ENCODE data around the gene CCDC180. TPM values are rescaled to one million over a fixed set of nuclear protein-coding genes. Genes with fewer than 3 reads are reported as not detected.

Gene CCDC180
- polyA plus RNA-seq, 1 of the 3 experiments (the other 2 are of a cell fraction) = 1.0 TPM

GRCh38 chr9:97348871-97349270, 41.4 kb downstream of the CCDC180 start:
- Histone ChIP-seq H4K20me1 (ENCODE audit: insufficient read depth) (no peaks in the 10 kb centered on the region), H3F3A (replicated peaks; ENCODE audit: insufficient read depth) (no peaks in the 10 kb centered on the region), H3K9me2 (no peaks in the 10 kb centered on the region), H3K36me3 (replicated peaks in 1 of 2; ENCODE audit: control insufficient read depth in 1 of 2, insufficient read depth in 2 of 2, low read length in 1 of 2) (peaks cover 0 to 4% of the 10 kb centered on the region in 2 experiments), H3K4me1 (ENCODE audit: control insufficient read depth in 1 of 2, insufficient read depth in 2 of 2, low read depth in 1 of 2, low read length in 1 of 2) (no peaks in the 10 kb centered on the region), H2AFZ (ENCODE audit: low read depth) (no peak overlapping the region), H3K4me2 (no peak overlapping the region), H3K27me3 (ENCODE audit: insufficient read depth) (no peaks in the 10 kb centered on the region), H3K9ac (no peak overlapping the region), H3K9me3 (no peaks in the 10 kb centered on the region), H3K27ac (ENCODE audit: low read depth in 2 of 2, low read length in 1 of 2) (no peak overlapping the region), H3K4me3 (ENCODE audit: low read depth in 2 of 2, low read length in 1 of 2) (no peak overlapping the region), H3K79me2 (ENCODE audit: insufficient read depth) (no peaks in the 10 kb centered on the region)
- WGBS (ENCODE audit: low lambda C conversion rate) = 79% methylated on average over 10 of the region's 10 CpGs
- no peak for DNase-seq
- TF ChIP-seq TAF1 (IDR thresholded peaks at IDR 0.05; ENCODE audit: borderline replicate concordance, low read depth, low read length) (no peak), YY1 (IDR thresholded peaks at IDR 0.05; ENCODE audit: low read depth) (no peak), MAX (IDR thresholded peaks at IDR 0.05; ENCODE audit: low read depth) (no peak), NFIC (IDR thresholded peaks at IDR 0.05; ENCODE audit: borderline replicate concordance) (no peak), TCF12 (IDR thresholded peaks at IDR 0.05) (no peak), FOXM1 (IDR thresholded peaks at IDR 0.05; ENCODE audit: low read depth) (no peak), JUND (IDR thresholded peaks at IDR 0.05) (no peak), POLR2AphosphoS5 (IDR thresholded peaks at IDR 0.05; ENCODE audit: low read depth, low read length) (no peak), USF1 (IDR thresholded peaks at IDR 0.05; ENCODE audit: borderline replicate concordance, low read depth) (no peak), ZBTB33 (IDR thresholded peaks at IDR 0.05; ENCODE audit: borderline replicate concordance, low read depth) (no peak), SIN3A (IDR thresholded peaks at IDR 0.05; ENCODE audit: borderline replicate concordance, low read depth, low read length) (no peak), SMC3 (IDR thresholded peaks at IDR 0.05; ENCODE audit: low read depth, low read length) (no peak), FOXJ3 (CRISPR knock-in tag; IDR thresholded peaks at IDR 0.05) (no peak), EP300 (IDR thresholded peaks at IDR 0.05; ENCODE audit: borderline replicate concordance in 1 of 2, low read depth in 1 of 2, low read length in 1 of 2) (no peak)
- CTCF ChIA-PET = no interaction called here
- POLR2A ChIA-PET = no interaction called here

GRCh38 chr9:97349400-97349799, 41.9 kb downstream of the CCDC180 start:
- Histone ChIP-seq H3K4me3 (ENCODE audit: low read depth in 2 of 2, low read length in 1 of 2) (no peak overlapping the region), H3F3A (replicated peaks; ENCODE audit: insufficient read depth) (no peaks in the 10 kb centered on the region), H3K9ac (no peak overlapping the region), H3K27ac (ENCODE audit: low read depth in 2 of 2, low read length in 1 of 2) (no peak overlapping the region), H3K4me1 (ENCODE audit: control insufficient read depth in 1 of 2, insufficient read depth in 2 of 2, low read depth in 1 of 2, low read length in 1 of 2) (no peaks in the 10 kb centered on the region), H3K79me2 (ENCODE audit: insufficient read depth) (no peaks in the 10 kb centered on the region), H3K36me3 (replicated peaks in 1 of 2; ENCODE audit: control insufficient read depth in 1 of 2, insufficient read depth in 2 of 2, low read length in 1 of 2) (no peaks in the 10 kb centered on the region), H3K9me3 (no peaks in the 10 kb centered on the region), H2AFZ (ENCODE audit: low read depth) (no peak overlapping the region), H3K9me2 (no peaks in the 10 kb centered on the region), H3K27me3 (ENCODE audit: insufficient read depth) (no peaks in the 10 kb centered on the region), H4K20me1 (ENCODE audit: insufficient read depth) (no peaks in the 10 kb centered on the region), H3K4me2 (no peak overlapping the region)
- CTCF ChIA-PET = interaction anchor here (0.5 kb wide), 1 partner anchor 20 kb away, joined by 3 read pairs; no protein-coding TSS in a partner anchor
- DNase-seq = no peak
- WGBS (ENCODE audit: low lambda C conversion rate) = 83% methylated on average over 1 of the region's 1 CpG
- POLR2A ChIA-PET = no interaction called here
- TF ChIP-seq IRF3 (IDR thresholded peaks at IDR 0.05; ENCODE audit: low read depth, low read length) (no peak), NFIC (IDR thresholded peaks at IDR 0.05; ENCODE audit: borderline replicate concordance) (no peak), EP300 (IDR thresholded peaks at IDR 0.05; ENCODE audit: borderline replicate concordance in 1 of 2, low read depth in 1 of 2, low read length in 1 of 2) (no peak), RXRA (IDR thresholded peaks at IDR 0.05; ENCODE audit: borderline replicate concordance, low read depth) (no peak), TCF12 (IDR thresholded peaks at IDR 0.05) (no peak), MAX (IDR thresholded peaks at IDR 0.05; ENCODE audit: low read depth) (no peak), RAD21 (IDR thresholded peaks at IDR 0.05; ENCODE audit: low read length) (no peak), TEAD4 (IDR thresholded peaks at IDR 0.05; ENCODE audit: borderline replicate concordance, insufficient read depth) (no peak), YY1 (IDR thresholded peaks at IDR 0.05; ENCODE audit: low read depth) (no peak), USF1 (IDR thresholded peaks at IDR 0.05; ENCODE audit: borderline replicate concordance, low read depth) (no peak), SIN3A (IDR thresholded peaks at IDR 0.05; ENCODE audit: borderline replicate concordance, low read depth, low read length) (no peak), JUND (IDR thresholded peaks at IDR 0.05) (no peak), EZH2phosphoT487 (IDR thresholded peaks at IDR 0.05; ENCODE audit: borderline replicate concordance, low read depth) (no peak), FOSL2 (IDR thresholded peaks at IDR 0.05; ENCODE audit: borderline replicate concordance, low read depth) (no peak), USF2 (IDR thresholded peaks at IDR 0.05; ENCODE audit: borderline replicate concordance, low read depth, low read length) (no peak), POLR2AphosphoS5 (IDR thresholded peaks at IDR 0.05; ENCODE audit: low read depth, low read length) (no peak)

Data from SK-N-SH (cell line).